Activated T-cell treated with anti-CD3 and anti-CD28 coated beads, Interleukin-2, amount 50 U/mL, for 4 hours (primary cell): ENCODE measurements around the gene EVC2. TPM values are rescaled to one million over a fixed set of nuclear protein-coding genes. Genes with fewer than 3 reads are reported as not detected.

Source experiments
- ATAC-seq, 2 donors: fragments of 200-7000 bp; cut with Tn5 transposase; one replicate each; pipeline ENCODE4 v1.10.0; 2021
- DNase-seq: peaks from one replicate; pipeline ENCODE4 v3.0.0-alpha.2; 2020
- H3K27me3 Mint-ChIP-seq: one replicate; pipeline ENCODE4 v1.8.0; 2021; ENCODE audit warnings: low read depth, mixed read lengths
- H3K36me3 Mint-ChIP-seq: one replicate; pipeline ENCODE4 v1.8.0; 2022; ENCODE audit warnings: mixed read lengths; ENCODE audit not compliant: insufficient read depth
- H3K4me1 Mint-ChIP-seq: one replicate; pipeline ENCODE4 v1.8.0; 2021; ENCODE audit warnings: low read depth, mixed read lengths
- H3K4me3 Mint-ChIP-seq: one replicate; pipeline ENCODE4 v1.8.0; 2021; ENCODE audit warnings: mild to moderate bottlenecking, moderate library complexity, mixed read lengths
- H3K9me3 Mint-ChIP-seq: one replicate; pipeline ENCODE4 v1.8.0; 2021; ENCODE audit warnings: mixed read lengths
- total RNA-seq, 3 donors: library from RNA; stranded (reverse); gene quantifications; one replicate each; pipeline ENCODE4 v1.2.1, GENCODE V29; 2021

EVC2 gene
- total RNA-seq, 3 donors from 2014 or later: 0.63 to 0.78 (median 0.76) TPM

GRCh38 chr4:5711479-5712184, 3.3 kb upstream of the EVC2 start:
- ATAC-seq (peak; percentile 4 to 11), DNase-seq (no peak)
- peak overlapping the region; percentile 66 for H3K4me3 Mint-ChIP-seq
- H3K9me3 Mint-ChIP-seq: peaks cover 6% of the 10 kb centered on the region
- peaks cover 45% of the 10 kb centered on the region for H3K27me3 Mint-ChIP-seq
- H3K4me1 Mint-ChIP-seq: peaks cover 7% of the 10 kb centered on the region
- no peaks in the 10 kb centered on the region for H3K36me3 Mint-ChIP-seq

DNA sequence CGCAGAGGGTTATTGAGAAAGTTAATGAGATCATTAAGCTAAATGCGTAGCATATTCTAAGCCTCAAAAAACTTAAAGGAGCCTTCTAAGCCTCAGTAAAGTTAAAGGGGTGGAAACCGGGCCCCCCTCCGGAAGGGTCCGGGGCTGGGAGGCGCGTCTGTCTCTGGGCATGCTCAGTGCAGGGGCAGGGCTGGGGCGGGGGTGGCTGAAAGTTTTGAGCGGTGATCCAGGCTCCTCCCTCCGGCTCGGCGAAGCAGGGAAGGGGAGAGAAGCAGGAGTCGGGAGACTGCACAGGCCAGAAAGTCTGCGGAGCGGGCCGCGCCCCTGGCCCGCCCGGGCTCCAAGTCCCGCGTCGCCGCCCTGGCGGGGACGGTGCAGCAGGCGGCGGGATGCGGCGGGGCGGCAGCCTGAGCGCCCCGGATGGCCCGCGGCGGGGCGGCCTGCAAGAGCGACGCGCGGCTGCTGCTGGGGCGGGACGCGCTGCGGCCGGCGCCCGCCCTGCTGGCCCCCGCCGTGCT, 2.7 kb upstream of the EVC2 start, which contains the start of gene EVC:
Gene EVC (plus strand): TSS at position 241 of the 518 bp plus-strand sequence. CDS start 180 bp downstream, at position 421.
- peak within 1 kb of the TSS; percentile 70 for H3K4me3 Mint-ChIP-seq
- peak; percentile 41 to 44 for ATAC-seq
- H3K9me3 Mint-ChIP-seq: peaks cover 6% of the 10 kb centered on the region
- peaks cover 7% of the 10 kb centered on the region for H3K4me1 Mint-ChIP-seq
- DNase-seq: no peak
- H3K27me3 Mint-ChIP-seq: peaks cover 49% of the 10 kb centered on the region
- no peaks in the 10 kb centered on the region for H3K36me3 Mint-ChIP-seq

DNA sequence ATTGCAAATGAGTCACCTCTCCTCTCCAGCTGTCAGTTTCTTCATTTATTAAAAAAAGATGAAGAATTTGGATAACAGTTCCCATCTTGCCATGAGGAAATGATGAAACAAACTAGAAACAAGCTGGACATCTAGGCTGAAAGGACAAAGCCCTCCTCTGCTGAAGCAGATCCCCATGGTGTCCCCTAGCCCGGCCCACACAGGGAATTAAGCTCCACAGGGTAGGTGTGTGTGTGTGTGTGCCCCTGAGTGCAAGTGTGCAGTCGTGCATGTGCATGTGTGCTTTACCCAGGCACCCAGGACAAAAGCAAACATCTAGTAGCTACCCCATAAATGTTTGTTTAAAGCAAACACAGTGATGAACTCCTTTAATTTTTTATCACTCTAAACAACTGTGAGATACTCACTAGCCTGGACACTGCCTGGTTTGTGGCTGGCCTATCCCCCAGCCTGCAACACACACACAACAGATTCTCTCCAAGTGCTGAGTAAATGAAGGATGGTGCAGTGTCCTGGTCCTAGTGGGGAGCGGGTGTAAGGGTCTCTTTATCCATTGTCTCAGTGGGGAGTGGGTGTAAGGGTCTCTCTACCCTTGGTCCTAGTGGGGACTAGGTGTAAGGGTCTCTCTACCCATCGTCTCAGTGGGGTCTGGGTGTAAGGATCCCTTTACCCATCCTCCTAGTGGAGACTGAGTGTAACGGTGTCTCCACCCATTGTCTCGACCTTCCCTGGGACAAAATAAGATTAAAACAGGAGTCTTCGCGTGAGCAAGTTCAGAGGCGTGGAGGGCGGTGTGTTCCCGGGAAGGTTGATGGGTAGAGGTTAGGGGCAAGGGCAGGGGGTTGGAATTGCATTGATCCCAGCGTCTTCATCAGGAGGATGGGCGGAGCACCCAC, 2.0 kb upstream of the EVC2 start:
- peak overlapping the region; percentile 70 for H3K4me3 Mint-ChIP-seq
- H3K36me3 Mint-ChIP-seq: no peaks in the 10 kb centered on the region
- H3K4me1 Mint-ChIP-seq: peaks cover 7% of the 10 kb centered on the region
- ATAC-seq: no peak
- peaks cover 5% of the 10 kb centered on the region for H3K9me3 Mint-ChIP-seq
- peaks cover 49% of the 10 kb centered on the region for H3K27me3 Mint-ChIP-seq
- no peak for DNase-seq

DNA sequence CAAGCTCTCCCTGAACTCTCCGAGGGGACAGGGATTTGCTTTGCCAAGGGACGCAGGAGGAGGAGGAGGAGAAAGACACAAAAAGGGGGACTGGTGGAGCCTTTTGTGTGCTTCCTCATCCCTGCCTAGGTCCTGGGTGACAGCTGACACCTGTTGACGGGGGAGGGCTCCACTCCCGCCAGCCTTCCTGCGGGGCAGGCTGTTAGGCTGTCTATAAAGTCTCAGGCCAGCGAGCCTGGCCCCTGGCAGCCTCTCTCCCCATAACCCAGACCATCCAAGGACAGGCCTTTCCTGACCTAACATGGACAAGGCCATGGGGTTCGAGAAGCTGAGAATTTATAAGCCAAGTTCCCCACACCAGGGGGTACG, 832 bp upstream of the EVC2 start:
- Mint-ChIP-seq H3K4me3 (no peak overlapping the region), H3K9me3 (no peaks in the 10 kb centered on the region), H3K4me1 (peaks cover 7% of the 10 kb centered on the region), H3K36me3 (no peaks in the 10 kb centered on the region), H3K27me3 (peaks cover 49% of the 10 kb centered on the region)
- DNase-seq (no peak), ATAC-seq (no peak)

DNA sequence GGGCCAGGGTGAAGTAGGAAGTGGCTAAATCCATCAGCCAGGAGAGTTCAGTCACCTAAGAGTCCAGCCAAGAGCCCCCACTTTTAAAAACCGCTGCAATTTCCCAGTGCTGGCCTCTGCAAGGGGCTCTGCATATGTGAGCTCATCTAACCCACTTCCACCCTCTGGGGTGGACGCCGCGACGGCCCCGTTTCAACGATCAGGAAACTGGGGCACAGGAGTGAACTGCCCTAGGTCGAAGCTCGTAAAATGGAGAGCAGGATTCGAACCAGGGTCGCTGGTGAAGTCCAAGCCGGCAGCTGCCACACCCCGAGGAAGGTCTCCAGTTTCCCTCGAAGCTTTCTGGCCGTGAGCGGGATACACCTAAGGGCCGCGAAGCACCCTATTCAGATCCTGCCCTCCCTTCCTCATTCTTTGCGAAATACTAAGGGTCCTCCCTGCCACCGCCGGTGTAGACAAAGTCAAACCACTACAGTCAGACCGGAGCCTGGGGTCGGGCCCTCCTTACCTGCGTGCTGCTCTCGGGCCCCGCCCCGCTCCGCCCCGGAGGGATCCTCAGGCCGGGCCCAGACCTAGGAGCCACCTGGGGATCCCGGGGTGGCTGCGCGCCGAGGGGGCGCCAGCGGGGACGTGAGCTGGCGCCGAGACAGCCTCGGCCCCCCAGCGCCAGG, 446 bp downstream of the EVC2 start:
- H3K4me3 Mint-ChIP-seq: peak overlapping the region; percentile 29
- H3K4me1 Mint-ChIP-seq: peaks cover 7% of the 10 kb centered on the region

DNA sequence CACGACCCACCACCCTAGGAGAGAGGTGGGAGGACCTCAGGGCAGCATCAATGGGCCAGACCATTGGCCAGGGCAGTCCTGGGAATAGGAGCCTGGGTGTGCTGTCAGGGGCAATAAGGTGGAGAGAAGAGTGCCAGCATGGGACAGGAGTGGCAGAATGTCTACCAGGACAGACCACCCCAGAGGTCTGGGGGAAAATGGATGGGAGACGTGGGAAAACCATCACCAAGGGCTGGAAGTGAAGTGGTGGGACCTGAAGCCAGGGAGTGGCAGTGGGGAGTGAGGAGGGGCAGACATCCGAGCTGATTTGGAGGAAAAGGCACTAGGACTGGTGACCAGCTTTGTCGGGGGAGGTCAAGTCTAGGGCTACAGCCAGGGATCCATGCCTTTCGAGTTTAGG, 993 bp downstream of the EVC2 start:
- Mint-ChIP-seq H3K4me1 (peaks cover 7% of the 10 kb centered on the region), H3K36me3 (no peaks in the 10 kb centered on the region), H3K27me3 (peaks cover 43% of the 10 kb centered on the region), H3K9me3 (peaks cover 5% of the 10 kb centered on the region), H3K4me3 (peak overlapping the region; percentile 24)
- DNase-seq (no peak), ATAC-seq (no peak)

More for the DNA sequence above, 446 bp downstream of the EVC2 start:
- no peaks in the 10 kb centered on the region for H3K36me3 Mint-ChIP-seq
- peaks cover 45% of the 10 kb centered on the region for H3K27me3 Mint-ChIP-seq
- DNase-seq: no peak
- H3K9me3 Mint-ChIP-seq: peaks cover 5% of the 10 kb centered on the region
- peak; percentile 12 to 17 for ATAC-seq

DNA sequence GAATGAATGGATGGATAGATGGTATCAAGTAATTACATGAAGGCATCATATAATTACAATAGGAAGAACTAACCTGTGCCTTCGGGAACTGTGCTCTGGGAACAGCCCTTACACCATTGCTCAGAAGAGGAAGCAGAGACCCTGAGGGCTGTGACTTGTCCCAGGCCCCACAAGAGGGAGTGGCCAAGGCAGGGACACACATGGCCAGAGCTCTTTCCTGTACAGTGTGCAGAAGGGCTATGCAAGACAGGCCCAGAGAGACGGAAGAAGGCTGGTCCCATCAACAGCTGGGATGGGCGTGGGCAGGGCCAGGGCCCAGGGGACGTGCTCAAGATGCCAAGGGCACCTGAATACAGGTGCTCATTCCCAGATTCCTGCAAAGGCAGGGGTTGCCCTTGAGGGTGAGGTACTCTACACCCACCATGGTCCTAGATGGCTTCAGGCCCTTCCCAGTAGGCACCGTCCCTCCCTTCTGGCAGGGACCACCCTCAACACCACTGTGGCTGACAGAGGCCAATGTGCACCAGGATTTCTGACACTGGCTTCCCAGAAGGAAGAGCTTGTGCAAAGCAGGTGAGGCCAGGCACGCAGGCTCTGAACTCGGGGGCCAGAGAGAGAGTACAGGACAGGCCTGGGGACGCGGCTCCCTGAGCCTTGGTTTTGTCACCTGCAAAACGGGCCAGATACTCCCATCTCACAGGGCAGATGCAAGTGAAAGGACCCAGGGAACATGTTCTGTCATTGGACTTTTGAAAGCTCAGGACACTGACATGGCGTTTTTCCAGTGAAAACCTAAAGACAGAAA, 1.7 kb downstream of the EVC2 start:
- ATAC-seq: no peak
- peak overlapping the region; percentile 24 for H3K4me3 Mint-ChIP-seq
- H3K4me1 Mint-ChIP-seq: peaks cover 7% of the 10 kb centered on the region

DNA sequence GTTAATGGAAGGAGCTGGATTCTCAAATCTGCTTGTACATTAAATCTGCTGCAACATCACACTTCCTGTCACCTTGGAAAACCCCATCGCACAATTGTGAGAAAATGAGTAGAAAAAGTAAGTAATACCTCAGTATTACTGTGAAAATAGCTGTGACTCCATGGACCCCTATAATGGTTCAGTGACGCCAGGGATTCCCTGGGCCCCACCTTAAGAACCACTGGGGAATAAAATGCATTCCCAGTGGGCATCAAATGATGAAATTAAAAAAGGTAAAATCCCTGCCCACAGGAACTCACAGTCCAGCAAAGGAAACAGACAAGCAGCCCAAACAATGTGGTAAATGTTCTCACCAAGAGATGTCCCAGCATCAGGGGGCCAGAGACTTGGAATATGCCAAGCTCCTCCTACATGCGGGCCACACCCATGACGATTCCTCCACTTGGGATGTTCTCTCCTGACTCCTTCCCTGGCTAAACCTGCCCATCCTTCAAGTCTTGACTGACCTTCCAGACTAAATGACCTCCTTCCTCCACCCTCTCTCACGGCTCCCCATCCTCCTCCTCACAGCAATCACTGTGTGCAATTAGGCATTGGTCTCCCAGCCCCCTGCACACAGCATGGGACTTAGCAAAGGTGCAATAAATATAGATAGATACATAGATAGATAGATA, 2.6 kb downstream of the EVC2 start:
- H3K9me3 Mint-ChIP-seq: peaks cover 5% of the 10 kb centered on the region
- H3K27me3 Mint-ChIP-seq: peaks cover 34% of the 10 kb centered on the region
- ATAC-seq (no peak), DNase-seq (no peak)
- peaks cover 7% of the 10 kb centered on the region for H3K4me1 Mint-ChIP-seq
- no peaks in the 10 kb centered on the region for H3K36me3 Mint-ChIP-seq
- H3K4me3 Mint-ChIP-seq: no peak overlapping the region

More for the DNA sequence above, 1.7 kb downstream of the EVC2 start:
- peaks cover 37% of the 10 kb centered on the region for H3K27me3 Mint-ChIP-seq
- peaks cover 5% of the 10 kb centered on the region for H3K9me3 Mint-ChIP-seq
- no peaks in the 10 kb centered on the region for H3K36me3 Mint-ChIP-seq
- DNase-seq: no peak

DNA sequence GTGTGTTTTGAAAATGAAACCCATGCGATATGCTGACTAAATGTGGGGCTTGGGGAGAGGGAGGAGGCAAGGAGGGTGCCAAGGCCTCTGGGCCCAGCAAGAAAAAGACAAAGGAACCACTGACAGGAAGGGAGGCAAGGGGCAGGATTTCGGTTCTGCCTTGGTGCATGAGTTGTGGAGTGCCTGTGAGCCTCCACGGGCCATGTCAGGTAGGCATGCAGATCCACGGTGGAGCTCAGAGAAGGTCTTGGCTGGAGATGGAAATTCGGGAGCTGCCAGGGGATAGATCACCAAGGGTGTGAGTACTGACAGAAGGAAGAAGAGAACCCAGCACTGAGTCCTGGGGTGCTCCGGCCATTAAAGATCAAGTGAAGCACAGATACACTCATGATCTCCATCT, 4.1 kb downstream of the EVC2 start:
- ATAC-seq (no peak), DNase-seq (no peak)
- Mint-ChIP-seq H3K36me3 (no peaks in the 10 kb centered on the region), H3K9me3 (peaks cover 5% of the 10 kb centered on the region), H3K4me1 (peaks cover 3% of the 10 kb centered on the region), H3K27me3 (peaks cover 20% of the 10 kb centered on the region), H3K4me3 (no peak overlapping the region)

- no peak for ATAC-seq
- Mint-ChIP-seq H3K4me1 (peaks cover 3% of the 10 kb centered on the region), H3K9me3 (peaks cover 5% of the 10 kb centered on the region)
These were observed 4.5 kb downstream of the EVC2 start for GRCh38 chr4:5703831-5704230.

DNA sequence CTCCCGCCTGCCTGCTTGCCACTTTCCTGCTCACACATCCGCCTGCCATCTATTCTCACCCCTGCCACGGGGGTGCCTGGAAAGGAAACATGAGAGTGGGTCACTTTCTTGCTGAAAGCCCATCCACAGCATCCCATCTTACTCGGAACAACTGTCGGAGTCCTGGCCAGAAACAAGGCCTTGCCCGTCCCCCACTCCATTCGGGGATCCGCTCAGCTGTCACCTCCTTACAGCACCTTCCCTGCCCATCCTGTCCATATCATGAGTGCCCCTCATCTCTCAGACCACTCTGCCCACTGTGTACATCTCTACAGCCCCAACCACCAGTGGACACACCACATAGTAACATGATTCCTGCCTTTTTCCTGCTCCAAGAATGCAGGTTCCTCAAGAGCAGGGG, 6.4 kb downstream of the EVC2 start:
- Mint-ChIP-seq H3K4me1 (no peaks in the 10 kb centered on the region), H3K4me3 (no peak overlapping the region), H3K27me3 (peaks cover 6% of the 10 kb centered on the region), H3K36me3 (no peaks in the 10 kb centered on the region), H3K9me3 (peaks cover 5% of the 10 kb centered on the region)
- no peak for ATAC-seq
- no peak for DNase-seq

More at GRCh38 chr4:5703831-5704230, 4.5 kb downstream of the EVC2 start:
- Mint-ChIP-seq H3K4me3 (no peak overlapping the region), H3K27me3 (peaks cover 17% of the 10 kb centered on the region), H3K36me3 (no peaks in the 10 kb centered on the region)
- no peak for DNase-seq

DNA sequence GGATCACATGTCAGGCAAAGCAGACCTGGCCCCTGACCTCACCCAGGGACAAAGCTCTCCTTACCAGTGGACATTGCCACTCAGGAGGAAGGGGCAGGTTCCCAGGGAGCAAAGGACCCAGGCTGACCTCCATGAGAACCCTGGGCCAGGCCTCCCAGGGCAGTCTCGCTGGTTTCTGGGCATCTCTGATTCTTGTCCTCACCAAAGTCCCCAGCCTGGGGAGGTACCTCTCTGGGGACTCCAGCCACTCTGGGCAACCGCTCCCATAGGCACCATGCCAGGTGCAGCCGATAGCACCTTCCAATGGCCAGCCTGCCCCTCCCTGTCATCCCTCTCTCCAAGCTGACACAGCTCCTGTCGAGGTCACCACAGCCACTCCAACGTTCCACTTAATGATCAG, 7.9 kb downstream of the EVC2 start:
- no peaks in the 10 kb centered on the region for H3K4me1 Mint-ChIP-seq
- H3K27me3 Mint-ChIP-seq: no peaks in the 10 kb centered on the region
- no peak for DNase-seq
- no peak for ATAC-seq
- H3K36me3 Mint-ChIP-seq: no peaks in the 10 kb centered on the region
- H3K9me3 Mint-ChIP-seq: peaks cover 5% of the 10 kb centered on the region
- no peak overlapping the region for H3K4me3 Mint-ChIP-seq

DNA sequence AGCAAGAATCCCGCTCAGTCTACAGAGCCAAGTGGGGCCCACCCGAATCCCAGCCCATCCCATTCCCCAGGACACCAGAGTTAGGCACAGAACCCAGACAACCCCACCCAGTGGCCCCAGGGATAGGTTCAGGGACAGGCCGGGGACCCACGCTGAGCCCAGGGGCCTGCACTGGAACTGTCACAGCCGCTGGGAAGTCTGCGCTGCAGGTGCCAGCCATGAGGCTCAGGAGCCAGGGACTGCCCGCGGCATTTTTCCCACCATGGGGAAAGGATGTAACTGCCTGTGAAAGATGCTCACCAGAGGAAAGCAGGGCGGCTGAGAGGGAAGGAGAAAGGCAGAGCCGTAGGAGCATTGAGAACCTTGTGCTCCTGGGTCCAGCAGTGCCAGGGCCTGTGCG, 12.0 kb downstream of the EVC2 start:
- Mint-ChIP-seq H3K4me1 (no peaks in the 10 kb centered on the region), H3K4me3 (no peak overlapping the region), H3K36me3 (no peaks in the 10 kb centered on the region), H3K9me3 (no peaks in the 10 kb centered on the region), H3K27me3 (no peaks in the 10 kb centered on the region)
- ATAC-seq (no peak), DNase-seq (no peak)
